Cardiac muscle cell (in vitro differentiated cells and primary cell): ENCODE results near the gene CTNNA3. TPM values are rescaled to one million over a fixed set of nuclear protein-coding genes. Genes with fewer than 3 reads are reported as not detected.
"Not testable (repeated sequence)": the region's sequence is repeated elsewhere in the genome, so short reads cannot be mapped to it uniquely, and the experiment has no call there.

Source experiments
- DNase-seq, 2 donors: peaks; one replicate each; pipeline versions ENCODE4 v3.0.0 to v3.0.0-alpha.2; 2010 to 2017; ENCODE audit warnings: low read depth in 1 of 2, low spot score in 1 of 2
- H3K27ac ChIP-seq: fragments of 200-600 bp; sonication (generic); 2 replicates; pipeline ENCODE4 v1.5.1; 2016
- H3K27me3 ChIP-seq: fragments of 200-600 bp; sonication (generic); 2 replicates; pipeline ENCODE4 v1.6.0; 2016; ENCODE audit warnings: control low read depth
- H3K36me3 ChIP-seq: fragments of 200-600 bp; sonication (generic); 2 replicates; pipeline ENCODE4 v1.5.1; 2016; ENCODE audit warnings: control low read depth
- H3K4me1 ChIP-seq: fragments of 200-600 bp; sonication (generic); 2 replicates; pipeline ENCODE4 v1.8.1; 2017; ENCODE audit warnings: low read depth, mild to moderate bottlenecking, mixed run types
- H3K4me3 ChIP-seq: fragments of 200-600 bp; sonication (generic); 2 replicates; pipeline ENCODE4 v1.5.1; 2016; ENCODE audit warnings: mild to moderate bottlenecking
- H3K9me3 ChIP-seq: fragments of 200-600 bp; sonication (generic); 2 replicates; pipeline ENCODE4 v1.5.1; 2017; ENCODE audit warnings: low read depth, mild to moderate bottlenecking, control low read depth
- CTCF ChIP-seq: IDR thresholded peaks from 2 replicates; pipeline ENCODE4 v1.5.1; 2012; ENCODE audit warnings: low read depth, mild to moderate bottlenecking, low read length
- polyA plus RNA-seq: library from polyadenylated mRNA; unstranded; fragments of >200 nt; fragmentation: Nextera tagmentation; extraction: Ambion mirVana; gene quantifications from 2 replicates; pipeline ENCODE4 v1.2.1, GENCODE V29; 2016
- total RNA-seq: library from RNA; depleted of rRNA; stranded (reverse); fragments of >200 nt; gene quantifications from 2 replicates; pipeline ENCODE4 v1.2.3, GENCODE V29; 2016

The CTNNA3 gene
- total and polyA plus RNA-seq, 2 experiments from 2014 or later = 55.8 to 71.7 TPM

- no peak for TF ChIP-seq CTCF
- Histone ChIP-seq H3K4me3 (no peak overlapping the region), H3K27ac (no peak overlapping the region), H3K36me3 (no peaks in the 10 kb centered on the region), H3K9me3 (no peaks in the 10 kb centered on the region), H3K4me1 (no peaks in the 10 kb centered on the region), H3K27me3 (no peaks in the 10 kb centered on the region)
- no peak for DNase-seq
Measured at GRCh38 chr10:66365686-66366085, 1330.3 kb downstream of the CTNNA3 start.

GRCh38 chr10:66362522-66362921, 1333.5 kb downstream of the CTNNA3 start:
- H3K36me3 ChIP-seq = no peaks in the 10 kb centered on the region
- no peaks in the 10 kb centered on the region for H3K9me3 ChIP-seq
- no peaks in the 10 kb centered on the region for H3K4me1 ChIP-seq
- H3K27ac ChIP-seq = no peak overlapping the region
- no peaks in the 10 kb centered on the region for H3K27me3 ChIP-seq
- TF ChIP-seq CTCF = no peak
- no peak overlapping the region for H3K4me3 ChIP-seq
- no peak for DNase-seq

- not testable (repeated sequence) for H3K4me1 ChIP-seq, H3K27me3 ChIP-seq, H3K27ac ChIP-seq, H3K4me3 ChIP-seq, H3K36me3 ChIP-seq, DNase-seq, H3K9me3 ChIP-seq
Measured at GRCh38 chr10:66353822-66354221, 1342.2 kb downstream of the CTNNA3 start.

- no peak for TF ChIP-seq CTCF
- no peaks in the 10 kb centered on the region for H3K4me1 ChIP-seq
Measured at GRCh38 chr10:66353422-66353821, 1342.6 kb downstream of the CTNNA3 start.

GRCh38 chr10:66350622-66351399, 1345.2 kb downstream of the CTNNA3 start:
- H3K4me1 ChIP-seq = no peaks in the 10 kb centered on the region
- H3K9me3 ChIP-seq = no peaks in the 10 kb centered on the region
- H3K27me3 ChIP-seq = no peaks in the 10 kb centered on the region
- DNase-seq = no peak
- no peak overlapping the region for H3K27ac ChIP-seq
- no peaks in the 10 kb centered on the region for H3K36me3 ChIP-seq
- TF ChIP-seq CTCF = no peak
- no peak overlapping the region for H3K4me3 ChIP-seq

More at GRCh38 chr10:66353422-66353821, 1342.6 kb downstream of the CTNNA3 start:
- DNase-seq = no peak
- H3K4me3 ChIP-seq = no peak overlapping the region
- no peaks in the 10 kb centered on the region for H3K9me3 ChIP-seq
- H3K36me3 ChIP-seq = no peaks in the 10 kb centered on the region
- H3K27ac ChIP-seq = no peak overlapping the region
- H3K27me3 ChIP-seq = no peaks in the 10 kb centered on the region

- TF ChIP-seq CTCF = no peak
- no peak for DNase-seq
Measured at GRCh38 chr10:66349726-66350125, 1346.3 kb downstream of the CTNNA3 start.

More at GRCh38 chr10:66349726-66350125, 1346.3 kb downstream of the CTNNA3 start:
- H3K36me3 ChIP-seq = no peaks in the 10 kb centered on the region
- no peaks in the 10 kb centered on the region for H3K4me1 ChIP-seq
- H3K27me3 ChIP-seq = no peaks in the 10 kb centered on the region
- H3K27ac ChIP-seq = no peak overlapping the region
- H3K9me3 ChIP-seq = no peaks in the 10 kb centered on the region
- H3K4me3 ChIP-seq = no peak overlapping the region
